ENCODE data around the gene CYP2A6.
A peak's percentile ranks its signal among the peaks of the same experiment; 100 is the strongest.
"Not testable (repeated sequence)": the region's sequence is repeated elsewhere in the genome, so short reads cannot be mapped to it uniquely, and the experiment has no call there.

CYP2A6 gene

GRCh38 chr19:40846722-40847121 lies 3.5 kb downstream of the CYP2A6 start:
- DNase-seq (ENCODE audit: low spot score): not testable (repeated sequence)

GRCh38 chr19:40843653-40844052 lies 6.6 kb downstream of the CYP2A6 start:
- DNase-seq (ENCODE audit: low spot score): peak; percentile 32

- DNase-seq (ENCODE audit: low spot score): not testable (repeated sequence)
These were observed 7.1 kb downstream of the CYP2A6 start for GRCh38 chr19:40842997-40843652.

- DNase-seq (ENCODE audit: low spot score): not testable (repeated sequence)
These were observed 8.2 kb downstream of the CYP2A6 start for GRCh38 chr19:40842012-40842411.

- DNase-seq (ENCODE audit: low spot score): not testable (repeated sequence)
These were observed 11.8 kb downstream of the CYP2A6 start for GRCh38 chr19:40838477-40838876.

GRCh38 chr19:40836754-40837429 lies 13.4 kb downstream of the CYP2A6 start:
- DNase-seq (ENCODE audit: low spot score): no peak

- DNase-seq (ENCODE audit: low spot score): not testable (repeated sequence)
These were observed 16.3 kb downstream of the CYP2A6 start for GRCh38 chr19:40833728-40834533.

GRCh38 chr19:40832431-40832790 lies 17.8 kb downstream of the CYP2A6 start:
- not testable (repeated sequence) for DNase-seq (ENCODE audit: low spot score)

GRCh38 chr19:40831502-40832430 lies 18.5 kb downstream of the CYP2A6 start:
- DNase-seq (ENCODE audit: low spot score): no peak

GRCh38 chr19:40830741-40831140 lies 19.5 kb downstream of the CYP2A6 start:
- DNase-seq (ENCODE audit: low spot score): not testable (repeated sequence)

- DNase-seq (ENCODE audit: low spot score): no peak
These were observed 21.0 kb downstream of the CYP2A6 start for GRCh38 chr19:40829205-40829604.

GRCh38 chr19:40827386-40828247 lies 22.6 kb downstream of the CYP2A6 start:
- DNase-seq (ENCODE audit: low spot score): no peak

- DNase-seq (ENCODE audit: low spot score): not testable (repeated sequence)
These were observed 23.4 kb downstream of the CYP2A6 start for GRCh38 chr19:40826699-40827385.

- DNase-seq (ENCODE audit: low spot score): not testable (repeated sequence)
These were observed 23.9 kb downstream of the CYP2A6 start for GRCh38 chr19:40826312-40826698.

GRCh38 chr19:40825460-40826095 lies 24.7 kb downstream of the CYP2A6 start:
- DNase-seq (ENCODE audit: low spot score): not testable (repeated sequence)

- DNase-seq (ENCODE audit: low spot score): not testable (repeated sequence)
These were observed 25.3 kb downstream of the CYP2A6 start for GRCh38 chr19:40824916-40825315.

GRCh38 chr19:40822704-40823553 lies 27.3 kb downstream of the CYP2A6 start:
- DNase-seq (ENCODE audit: low spot score): not testable (repeated sequence)

GRCh38 chr19:40822161-40822560 lies 28.1 kb downstream of the CYP2A6 start:
- DNase-seq (ENCODE audit: low spot score): no peak

Measured in iPS-NIHi11 (cell line).